Ascending aorta (tissue), 2 donors: ENCODE data around the gene OR6S1. TPM values are rescaled to one million over a fixed set of nuclear protein-coding genes. Genes with fewer than 3 reads are reported as not detected.
A peak's percentile ranks its signal among the peaks of the same experiment; 100 is the strongest.

Experiments
- DNase-seq, 2 donors: peaks; one replicate each; pipeline ENCODE4 v3.0.0-alpha.2; 2019; ENCODE audit warnings: low spot score in 2 of 2
- H3K27ac ChIP-seq, 2 donors: fragments of 200-600 bp; sonication (generic); one replicate each; pipeline ENCODE4 v1.5.1; 2016 to 2017; ENCODE audit warnings: mild to moderate bottlenecking in 1 of 2
- H3K27me3 ChIP-seq: fragments of 200-600 bp; sonication (generic); one replicate; pipeline ENCODE4 v1.5.1; 2017
- H3K36me3 ChIP-seq, 2 donors: fragments of 200-600 bp; sonication (generic); one replicate each; pipeline ENCODE4 v1.5.1; 2016
- H3K4me1 ChIP-seq, 2 donors: fragments of 200-600 bp; sonication (generic); one replicate each; pipeline ENCODE4 v1.5.1; 2016 to 2017; ENCODE audit warnings: mild to moderate bottlenecking in 1 of 2
- H3K4me3 ChIP-seq, 2 donors: fragments of 200-600 bp; sonication (generic); one replicate each; pipeline ENCODE4 v1.5.1; 2016 to 2017; ENCODE audit warnings: mild to moderate bottlenecking in 1 of 2
- H3K9me3 ChIP-seq, 2 donors: fragments of 200-600 bp; sonication (generic); one replicate each; pipeline ENCODE4 v1.5.1; 2016
- intact Hi-C: fragments of 100-400 bp; cut with DNase I; formaldehyde crosslinking; loops from one replicate; pipeline ENCODE4 v1.15.1; 2023
- total RNA-seq: library from RNA; depleted of rRNA; stranded (reverse); fragments of >200 nt; gene quantifications from one replicate; pipeline ENCODE4 v1.1.0, GENCODE V29; 2016
- TF ChIP-seq, protein P1 (sequence below), 3 experiments: fragments of 200-600 bp in 2 of 3; fragments of 450-650 bp in 1 of 3; sonication (generic) in 2 of 3; IDR thresholded peaks; one replicate each; pipeline ENCODE4 v1.5.1; 2016 to 2019; ENCODE audit warnings: antibody characterized with exemption in 3 of 3, mild to moderate bottlenecking in 1 of 3, moderate library complexity in 1 of 3

Gene OR6S1
- total RNA-seq, 1 donor from 2014 or later: not detected

GRCh38 chr14:20631880-20632389 is 9.6 kb downstream of the OR6S1 start:
- DNase-seq: peak in 1 of 2 donors; percentile 77
- Histone ChIP-seq H3K4me3 (peak overlapping the region; percentile 36 to 58), H3K27ac (no peak overlapping the region), H3K27me3 (no peaks in the 10 kb centered on the region), H3K36me3 (no peaks in the 10 kb centered on the region), H3K4me1 (peaks cover 4 to 12% of the 10 kb centered on the region in 2 donors), H3K9me3 (no peaks in the 10 kb centered on the region)
- intact Hi-C loops: loop anchor here (1.0 to 5.0 kb wide), 3 partner anchors 19 to 340 kb away; no protein-coding TSS in a partner anchor
- TF ChIP-seq, protein P1, sequence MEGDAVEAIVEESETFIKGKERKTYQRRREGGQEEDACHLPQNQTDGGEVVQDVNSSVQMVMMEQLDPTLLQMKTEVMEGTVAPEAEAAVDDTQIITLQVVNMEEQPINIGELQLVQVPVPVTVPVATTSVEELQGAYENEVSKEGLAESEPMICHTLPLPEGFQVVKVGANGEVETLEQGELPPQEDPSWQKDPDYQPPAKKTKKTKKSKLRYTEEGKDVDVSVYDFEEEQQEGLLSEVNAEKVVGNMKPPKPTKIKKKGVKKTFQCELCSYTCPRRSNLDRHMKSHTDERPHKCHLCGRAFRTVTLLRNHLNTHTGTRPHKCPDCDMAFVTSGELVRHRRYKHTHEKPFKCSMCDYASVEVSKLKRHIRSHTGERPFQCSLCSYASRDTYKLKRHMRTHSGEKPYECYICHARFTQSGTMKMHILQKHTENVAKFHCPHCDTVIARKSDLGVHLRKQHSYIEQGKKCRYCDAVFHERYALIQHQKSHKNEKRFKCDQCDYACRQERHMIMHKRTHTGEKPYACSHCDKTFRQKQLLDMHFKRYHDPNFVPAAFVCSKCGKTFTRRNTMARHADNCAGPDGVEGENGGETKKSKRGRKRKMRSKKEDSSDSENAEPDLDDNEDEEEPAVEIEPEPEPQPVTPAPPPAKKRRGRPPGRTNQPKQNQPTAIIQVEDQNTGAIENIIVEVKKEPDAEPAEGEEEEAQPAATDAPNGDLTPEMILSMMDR (IDR thresholded peaks at IDR 0.05): no peak

DNA sequence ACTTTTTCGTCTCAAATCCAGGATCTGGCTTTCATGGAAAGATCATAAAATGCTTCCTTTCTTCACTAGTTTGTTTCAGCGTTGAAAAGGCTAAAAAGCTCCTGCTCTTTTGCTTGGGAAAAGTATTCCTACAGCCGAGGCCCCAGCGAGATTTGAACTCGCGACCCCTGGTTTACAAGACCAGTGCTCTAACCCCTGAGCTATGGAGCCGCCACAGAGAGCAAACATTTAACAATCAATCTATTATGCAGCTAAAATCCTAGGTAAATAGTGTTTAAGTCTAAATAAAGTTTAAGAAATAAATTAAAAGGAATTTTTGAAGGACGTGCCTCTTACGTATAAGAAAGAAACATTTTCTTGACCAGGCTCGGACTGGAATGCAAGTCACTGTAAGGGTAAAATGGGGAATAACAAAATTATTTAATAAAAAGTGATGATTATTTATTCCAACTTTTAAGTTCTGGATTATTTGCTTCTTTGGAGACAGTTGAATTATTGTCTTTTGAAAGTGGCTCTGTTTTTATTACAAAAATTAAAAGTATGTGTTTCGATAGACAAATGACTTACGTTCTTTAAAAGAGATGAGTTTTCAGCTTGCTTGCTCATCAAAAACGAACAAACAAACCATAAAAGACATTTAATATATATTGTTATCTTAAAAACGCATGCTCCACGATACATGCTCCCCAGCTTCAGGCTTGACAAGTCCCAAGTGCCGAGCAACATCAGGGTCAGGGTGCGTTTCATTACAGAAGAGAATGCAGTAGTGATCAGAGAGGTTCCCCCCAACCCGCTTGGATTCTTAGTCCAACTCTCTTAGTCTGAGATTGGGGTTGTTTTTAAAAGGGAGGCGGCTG is 10.2 kb downstream of the OR6S1 start:
- no peak for DNase-seq
- intact Hi-C loops: loop anchor here (5.0 kb wide), 1 partner anchor 341 kb away; no protein-coding TSS in a partner anchor
- Histone ChIP-seq H3K4me3 (peak overlapping the region; percentile 36 to 58), H3K4me1 (peaks cover 4 to 12% of the 10 kb centered on the region in 2 donors), H3K27me3 (no peaks in the 10 kb centered on the region), H3K27ac (peak overlapping the region in 1 of 2 donors; percentile 29), H3K9me3 (no peaks in the 10 kb centered on the region), H3K36me3 (no peaks in the 10 kb centered on the region)
- TF ChIP-seq, protein P1 (IDR thresholded peaks at IDR 0.05): no peak

DNA sequence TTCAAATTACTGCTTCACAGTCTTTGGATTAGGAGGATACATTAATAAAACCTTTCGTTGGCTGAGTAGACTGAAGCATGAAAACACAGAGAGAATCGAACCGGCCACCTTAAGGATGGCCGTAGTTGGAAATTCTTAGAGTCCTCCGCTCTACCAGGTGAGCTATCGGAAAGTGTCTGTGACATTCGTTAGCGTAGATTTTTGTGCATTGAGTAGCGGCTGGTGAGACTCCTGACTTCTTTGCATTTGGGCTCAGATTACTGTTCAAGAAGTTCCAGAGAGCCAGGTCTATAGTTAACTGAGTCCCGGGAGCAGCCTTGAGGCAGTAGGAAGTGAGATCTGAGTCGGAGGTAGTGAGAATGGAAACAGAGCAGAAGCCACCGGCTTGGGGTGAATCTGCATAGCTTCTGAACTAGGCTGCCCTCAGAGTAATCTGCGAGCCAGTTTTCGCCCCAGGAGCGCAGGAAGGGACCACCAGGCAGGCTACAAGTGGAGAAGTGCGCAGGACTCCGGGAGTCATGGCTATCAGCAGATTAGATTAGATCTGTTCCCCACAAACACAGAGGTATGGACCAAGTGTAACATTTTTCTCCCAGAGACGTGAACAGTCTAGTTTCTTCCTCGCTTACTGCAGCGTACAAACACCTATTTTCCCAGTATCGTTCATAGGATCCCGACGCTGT is 11.0 kb downstream of the OR6S1 start:
- H3K4me3 ChIP-seq: peak overlapping the region; percentile 36 to 58
- no peak for DNase-seq

GRCh38 chr14:20628063-20628854 is 13.2 kb downstream of the OR6S1 start:
- TF ChIP-seq, protein P1 (IDR thresholded peaks at IDR 0.05): no peak
- no peaks in the 10 kb centered on the region for H3K27me3 ChIP-seq
- no peak overlapping the region for H3K27ac ChIP-seq
- no peak for DNase-seq
- H3K4me3 ChIP-seq: no peak overlapping the region
- no peaks in the 10 kb centered on the region for H3K9me3 ChIP-seq
- H3K4me1 ChIP-seq: peaks cover 4 to 12% of the 10 kb centered on the region in 2 donors
- intact Hi-C loops: no loop called here
- H3K36me3 ChIP-seq: no peaks in the 10 kb centered on the region

More for the DNA sequence above, 11.0 kb downstream of the OR6S1 start:
- TF ChIP-seq, protein P1 (IDR thresholded peaks at IDR 0.05): no peak
- intact Hi-C loops: loop anchor here (5.0 kb wide), 1 partner anchor 342 kb away; no protein-coding TSS in a partner anchor
- Histone ChIP-seq H3K9me3 (no peaks in the 10 kb centered on the region), H3K36me3 (no peaks in the 10 kb centered on the region), H3K4me1 (peaks cover 4 to 12% of the 10 kb centered on the region in 2 donors), H3K27me3 (no peaks in the 10 kb centered on the region), H3K27ac (peak overlapping the region in 1 of 2 donors; percentile 29)
